GM18499 (cell line): ENCODE results near the gene RP9.
A peak's percentile ranks its signal among the peaks of the same experiment; 100 is the strongest.

ENCODE experiments used
- ATAC-seq: cut with Tn5 transposase; IDR thresholded peaks from one replicate; pipeline ENCODE4 v1.9.1; 2021; ENCODE audit warnings: moderate number of reproducible peaks; ENCODE audit not compliant: insufficient read depth, unreplicated experiment

Gene RP9

GRCh38 chr7:33067921-33068320 lies 41.3 kb downstream of the RP9 start:
- no peak for ATAC-seq

GRCh38 chr7:33066771-33067170 lies 42.4 kb downstream of the RP9 start:
- ATAC-seq, result no peak

- ATAC-seq, result no peak
Measured at GRCh38 chr7:33065981-33066380, 43.2 kb downstream of the RP9 start.

GRCh38 chr7:33062782-33063443 lies 46.3 kb downstream of the RP9 start:
- ATAC-seq, result peak; percentile 83

GRCh38 chr7:33062023-33062781 lies 47.0 kb downstream of the RP9 start, which contains the start of gene NT5C3A:
Gene NT5C3A, minus strand, starts transcription at chr7:33062776. Its CDS starts 71 bp downstream, at chr7:33062705.
- ATAC-seq, result no peak

- no peak for ATAC-seq
Measured at GRCh38 chr7:33061282-33061937, 47.8 kb downstream of the RP9 start.

- no peak for ATAC-seq
Measured at GRCh38 chr7:33059635-33060034, 49.6 kb downstream of the RP9 start.

- no peak for ATAC-seq
Measured at GRCh38 chr7:33055158-33055557, 54.0 kb downstream of the RP9 start.

GRCh38 chr7:33054261-33054964 lies 54.8 kb downstream of the RP9 start:
- no peak for ATAC-seq

- no peak for ATAC-seq
Measured at GRCh38 chr7:33053721-33054120, 55.5 kb downstream of the RP9 start.

GRCh38 chr7:33050535-33051318 lies 58.5 kb downstream of the RP9 start:
- no peak for ATAC-seq

GRCh38 chr7:33048704-33049103 lies 60.5 kb downstream of the RP9 start:
- ATAC-seq, result no peak

GRCh38 chr7:33048257-33048656 lies 60.9 kb downstream of the RP9 start:
- no peak for ATAC-seq

GRCh38 chr7:33044986-33045385 lies 64.2 kb downstream of the RP9 start:
- peak; percentile 28 for ATAC-seq
